DND-41 (cell line): ENCODE data around the gene DYNC1LI2.

Experiments used
- ATAC-seq: fragments of 200-7000 bp; cut with Tn5 transposase; 3 replicates; pipeline ENCODE4 v1.9.1; 2021; ENCODE audit warnings: low read depth; ENCODE audit not compliant: insufficient read depth
- DNase-seq: peaks from one replicate; pipeline ENCODE4 v3.0.0-alpha.2; 2020
- H2AFZ ChIP-seq: 2 replicates; pipeline ENCODE4 v1.6.0; 2012; ENCODE audit warnings: low read depth, low read length
- H3K27ac ChIP-seq: 2 replicates; pipeline ENCODE4 v1.5.1; 2012; ENCODE audit warnings: low read length, inconsistent platforms
- H3K27me3 ChIP-seq: fragments of 200-600 bp; sonication (generic); 2 replicates; pipeline ENCODE4 v1.6.0; 2012; ENCODE audit warnings: low read length, mild to moderate bottlenecking, inconsistent platforms; ENCODE audit not compliant: insufficient read depth, poor library complexity
- H3K36me3 ChIP-seq: 2 replicates; pipeline ENCODE4 v1.5.1; 2012; ENCODE audit warnings: low read length, inconsistent platforms; ENCODE audit not compliant: insufficient read depth
- H3K4me1 ChIP-seq: 2 replicates; pipeline ENCODE4 v1.5.1; 2012; ENCODE audit warnings: mild to moderate bottlenecking, low read length; ENCODE audit not compliant: insufficient read depth
- H3K4me2 ChIP-seq: 2 replicates; pipeline ENCODE4 v1.6.0; 2012; ENCODE audit warnings: mild to moderate bottlenecking, moderate library complexity, low read length, inconsistent platforms; ENCODE audit not compliant: insufficient read depth
- H3K4me3 ChIP-seq, 2 experiments: fragments of 200-600 bp in 1 of 2; shearing (Covaris generic) in 1 of 2; 2 replicates each; pipeline ENCODE4 v1.5.1; 2012 to 2016; ENCODE audit warnings: inconsistent platforms in 2 of 2, low read length in 2 of 2, mild to moderate bottlenecking in 2 of 2, low read depth in 1 of 2, moderate library complexity in 1 of 2
- H3K79me2 ChIP-seq: 2 replicates; pipeline ENCODE4 v1.6.0; 2012; ENCODE audit warnings: low read length, inconsistent platforms; ENCODE audit not compliant: insufficient read depth
- H3K9ac ChIP-seq: 2 replicates; pipeline ENCODE4 v1.6.0; 2012; ENCODE audit warnings: low read depth, mild to moderate bottlenecking, inconsistent platforms, low read length, moderate library complexity
- H3K9me3 ChIP-seq: 2 replicates; pipeline ENCODE4 v1.5.1; 2012; ENCODE audit warnings: low read length, moderate library complexity, mild to moderate bottlenecking, inconsistent platforms; ENCODE audit not compliant: insufficient read depth, severe bottlenecking
- H4K20me1 ChIP-seq: 2 replicates; pipeline ENCODE4 v1.6.0; 2012; ENCODE audit warnings: low read length; ENCODE audit not compliant: insufficient read depth
- EZH2 ChIP-seq: IDR thresholded peaks from 3 replicates; pipeline ENCODE4 v1.6.1; 2012; ENCODE audit warnings: borderline replicate concordance, low read depth, mild to moderate bottlenecking, moderate library complexity, low read length, inconsistent platforms; ENCODE audit not compliant: severe bottlenecking
- TF ChIP-seq, protein P1 (sequence below): IDR thresholded peaks from 2 replicates; pipeline ENCODE4 v1.5.1; 2012; ENCODE audit warnings: borderline replicate concordance, low read length, moderate library complexity, mild to moderate bottlenecking; ENCODE audit not compliant: poor library complexity, severe bottlenecking; ENCODE audit errors: extremely low read depth

Gene DYNC1LI2

DNA sequence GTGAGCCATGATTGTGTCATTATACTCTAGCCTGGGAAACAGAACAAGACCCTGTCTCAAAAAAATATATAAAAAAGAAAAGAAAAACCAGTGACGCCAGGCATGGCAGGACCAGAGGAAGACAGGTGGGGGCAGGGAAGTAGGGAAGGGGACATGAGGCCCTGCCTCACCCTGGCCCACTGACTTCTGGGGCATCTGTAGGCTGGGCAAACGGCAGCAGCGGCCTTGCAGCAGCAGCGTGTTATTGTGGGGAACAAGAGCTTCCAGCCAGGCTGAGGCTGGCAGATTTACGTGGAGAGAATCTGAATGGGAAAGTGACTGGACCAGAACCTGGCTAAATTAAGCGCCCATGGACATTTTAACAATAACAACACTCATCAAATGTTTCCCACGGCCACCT lies 74.2 kb downstream of the DYNC1LI2 start:
- H3K4me2 ChIP-seq, result no peak overlapping the region
- no peaks in the 10 kb centered on the region for H3K79me2 ChIP-seq
- no peaks in the 10 kb centered on the region for H4K20me1 ChIP-seq
- H3K9me3 ChIP-seq, result no peaks in the 10 kb centered on the region
- no peak overlapping the region for H3K4me3 ChIP-seq
- H3K27me3 ChIP-seq, result no peaks in the 10 kb centered on the region
- ATAC-seq (no peak), DNase-seq (no peak)
- no peak overlapping the region for H2AFZ ChIP-seq
- no peaks in the 10 kb centered on the region for H3K36me3 ChIP-seq
- TF ChIP-seq, protein P1, sequence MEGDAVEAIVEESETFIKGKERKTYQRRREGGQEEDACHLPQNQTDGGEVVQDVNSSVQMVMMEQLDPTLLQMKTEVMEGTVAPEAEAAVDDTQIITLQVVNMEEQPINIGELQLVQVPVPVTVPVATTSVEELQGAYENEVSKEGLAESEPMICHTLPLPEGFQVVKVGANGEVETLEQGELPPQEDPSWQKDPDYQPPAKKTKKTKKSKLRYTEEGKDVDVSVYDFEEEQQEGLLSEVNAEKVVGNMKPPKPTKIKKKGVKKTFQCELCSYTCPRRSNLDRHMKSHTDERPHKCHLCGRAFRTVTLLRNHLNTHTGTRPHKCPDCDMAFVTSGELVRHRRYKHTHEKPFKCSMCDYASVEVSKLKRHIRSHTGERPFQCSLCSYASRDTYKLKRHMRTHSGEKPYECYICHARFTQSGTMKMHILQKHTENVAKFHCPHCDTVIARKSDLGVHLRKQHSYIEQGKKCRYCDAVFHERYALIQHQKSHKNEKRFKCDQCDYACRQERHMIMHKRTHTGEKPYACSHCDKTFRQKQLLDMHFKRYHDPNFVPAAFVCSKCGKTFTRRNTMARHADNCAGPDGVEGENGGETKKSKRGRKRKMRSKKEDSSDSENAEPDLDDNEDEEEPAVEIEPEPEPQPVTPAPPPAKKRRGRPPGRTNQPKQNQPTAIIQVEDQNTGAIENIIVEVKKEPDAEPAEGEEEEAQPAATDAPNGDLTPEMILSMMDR, result no peak
- TF ChIP-seq EZH2, result no peak
- no peaks in the 10 kb centered on the region for H3K4me1 ChIP-seq
- H3K9ac ChIP-seq, result no peak overlapping the region
- H3K27ac ChIP-seq, result no peak overlapping the region

DNA sequence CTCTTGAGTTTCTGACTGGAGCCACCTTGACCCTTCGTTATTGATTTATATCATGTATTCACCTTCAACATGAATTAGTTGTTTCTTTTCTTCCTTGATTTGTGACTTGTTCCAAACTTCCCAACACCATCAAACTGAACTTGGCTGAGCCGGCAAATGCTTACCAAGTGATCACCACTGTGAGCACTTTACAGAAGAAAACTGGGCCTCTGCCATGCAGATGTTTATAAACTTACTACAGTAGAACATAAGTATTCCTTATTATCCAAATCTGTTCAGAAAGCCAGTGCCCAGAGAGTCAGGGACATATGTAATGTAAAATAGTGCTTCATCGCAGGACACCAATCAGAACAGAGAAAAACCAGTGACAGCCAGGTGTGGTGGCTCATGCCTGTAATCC lies 74.8 kb downstream of the DYNC1LI2 start:
- H3K27me3 ChIP-seq, result no peaks in the 10 kb centered on the region
- TF ChIP-seq EZH2, result no peak
- no peak overlapping the region for H3K9ac ChIP-seq
- H3K4me3 ChIP-seq, result no peak overlapping the region
- no peaks in the 10 kb centered on the region for H3K79me2 ChIP-seq
- no peaks in the 10 kb centered on the region for H4K20me1 ChIP-seq
- no peak overlapping the region for H3K4me2 ChIP-seq
- H3K36me3 ChIP-seq, result no peaks in the 10 kb centered on the region
- H2AFZ ChIP-seq, result no peak overlapping the region
- H3K9me3 ChIP-seq, result no peaks in the 10 kb centered on the region
- ATAC-seq (no peak), DNase-seq (no peak)
- H3K4me1 ChIP-seq, result no peaks in the 10 kb centered on the region
- H3K27ac ChIP-seq, result no peak overlapping the region

DNA sequence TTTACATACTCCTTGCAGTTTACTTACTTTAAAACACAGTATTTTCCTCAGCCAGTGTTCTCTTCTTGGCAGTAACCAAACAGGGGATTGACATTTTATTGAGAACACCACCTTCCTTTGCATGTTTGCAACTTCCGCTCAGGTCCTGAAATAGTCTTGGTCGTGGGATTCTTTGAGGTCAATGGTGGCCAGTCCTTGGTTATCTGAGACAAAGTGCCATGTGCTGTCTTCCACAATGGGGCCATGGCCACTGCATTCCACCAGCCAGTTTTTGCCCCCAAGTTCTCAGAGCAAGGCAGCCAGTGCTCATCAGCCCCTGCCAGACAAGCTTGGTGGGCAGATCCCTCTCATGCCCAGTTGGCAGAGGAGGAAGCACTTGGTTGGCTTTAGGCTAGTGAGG lies 77.7 kb downstream of the DYNC1LI2 start:
- no peak overlapping the region for H3K27ac ChIP-seq
- ATAC-seq (no peak), DNase-seq (no peak)
- H3K79me2 ChIP-seq, result no peaks in the 10 kb centered on the region
- no peaks in the 10 kb centered on the region for H3K36me3 ChIP-seq
- TF ChIP-seq EZH2, result no peak
- TF ChIP-seq, protein P1, result no peak
- no peak overlapping the region for H3K4me2 ChIP-seq
- H3K9ac ChIP-seq, result no peak overlapping the region
- no peaks in the 10 kb centered on the region for H3K4me1 ChIP-seq
- no peaks in the 10 kb centered on the region for H3K9me3 ChIP-seq
- no peaks in the 10 kb centered on the region for H3K27me3 ChIP-seq
- H3K4me3 ChIP-seq, result no peak overlapping the region
- no peak overlapping the region for H2AFZ ChIP-seq
- no peaks in the 10 kb centered on the region for H4K20me1 ChIP-seq
